Limb (tissue), 2 donors: ENCODE data around the gene GMPPA.

Source experiments
- DNase-seq, 2 donors: peaks; one replicate each; pipeline ENCODE4 v3.0.0-alpha.2; 2016; ENCODE audit errors: extremely low spot score in 2 of 2

GMPPA gene

GRCh38 chr2:219484343-219485200 is 14.1 kb upstream of the GMPPA start:
- DNase-seq, result no peak

- DNase-seq, result no peak
Observed at GRCh38 chr2:219485201-219485580, 13.5 kb upstream of the GMPPA start.

GRCh38 chr2:219486380-219486959 is 12.2 kb upstream of the GMPPA start:
- DNase-seq, result no peak

GRCh38 chr2:219488149-219488843 is 10.4 kb upstream of the GMPPA start:
- DNase-seq, result no peak

- no peak for DNase-seq
Observed at GRCh38 chr2:219488844-219489194, 9.9 kb upstream of the GMPPA start.

- no peak for DNase-seq
Observed at GRCh38 chr2:219489315-219489714, 9.4 kb upstream of the GMPPA start.

- DNase-seq, result no peak
Observed at GRCh38 chr2:219490186-219490585, 8.5 kb upstream of the GMPPA start.

GRCh38 chr2:219490600-219491130 is 8.0 kb upstream of the GMPPA start:
- no peak for DNase-seq

- DNase-seq, result no peak
Observed at GRCh38 chr2:219491278-219491963, 7.3 kb upstream of the GMPPA start.

- no peak for DNase-seq
Observed at GRCh38 chr2:219492575-219492974, 6.1 kb upstream of the GMPPA start.

- no peak for DNase-seq
Observed at GRCh38 chr2:219493086-219493485, 5.6 kb upstream of the GMPPA start.

GRCh38 chr2:219494952-219495530 is 3.6 kb upstream of the GMPPA start:
- DNase-seq, result no peak

GRCh38 chr2:219495531-219496122 is 3.1 kb upstream of the GMPPA start:
- DNase-seq, result peak in 1 of 2 donors; percentile 69

GRCh38 chr2:219496247-219496824 is 2.4 kb upstream of the GMPPA start:
- DNase-seq, result no peak

GRCh38 chr2:219496825-219497494 is 1.7 kb upstream of the GMPPA start:
- no peak for DNase-seq

- peak; percentile 71 to 74 for DNase-seq
Observed at GRCh38 chr2:219497495-219498279, 1.0 kb upstream of the GMPPA start.

GRCh38 chr2:219499058-219499307 is 292 bp downstream of the GMPPA start:
- DNase-seq, result no peak

GRCh38 chr2:219499555-219499954 is 864 bp downstream of the GMPPA start:
- no peak for DNase-seq

GRCh38 chr2:219500135-219500534 is 1.4 kb downstream of the GMPPA start:
- DNase-seq, result no peak

GRCh38 chr2:219501849-219502248 is 3.2 kb downstream of the GMPPA start:
- DNase-seq, result no peak
